GM21528 (cell line): ENCODE data around the gene RAPGEF3.

Experiments used
- ATAC-seq: cut with Tn5 transposase; IDR thresholded peaks from one replicate; pipeline ENCODE4 v1.9.1; 2021; ENCODE audit warnings: mild to moderate bottlenecking, moderate library complexity; ENCODE audit not compliant: unreplicated experiment, low FRiP score

Gene RAPGEF3

DNA sequence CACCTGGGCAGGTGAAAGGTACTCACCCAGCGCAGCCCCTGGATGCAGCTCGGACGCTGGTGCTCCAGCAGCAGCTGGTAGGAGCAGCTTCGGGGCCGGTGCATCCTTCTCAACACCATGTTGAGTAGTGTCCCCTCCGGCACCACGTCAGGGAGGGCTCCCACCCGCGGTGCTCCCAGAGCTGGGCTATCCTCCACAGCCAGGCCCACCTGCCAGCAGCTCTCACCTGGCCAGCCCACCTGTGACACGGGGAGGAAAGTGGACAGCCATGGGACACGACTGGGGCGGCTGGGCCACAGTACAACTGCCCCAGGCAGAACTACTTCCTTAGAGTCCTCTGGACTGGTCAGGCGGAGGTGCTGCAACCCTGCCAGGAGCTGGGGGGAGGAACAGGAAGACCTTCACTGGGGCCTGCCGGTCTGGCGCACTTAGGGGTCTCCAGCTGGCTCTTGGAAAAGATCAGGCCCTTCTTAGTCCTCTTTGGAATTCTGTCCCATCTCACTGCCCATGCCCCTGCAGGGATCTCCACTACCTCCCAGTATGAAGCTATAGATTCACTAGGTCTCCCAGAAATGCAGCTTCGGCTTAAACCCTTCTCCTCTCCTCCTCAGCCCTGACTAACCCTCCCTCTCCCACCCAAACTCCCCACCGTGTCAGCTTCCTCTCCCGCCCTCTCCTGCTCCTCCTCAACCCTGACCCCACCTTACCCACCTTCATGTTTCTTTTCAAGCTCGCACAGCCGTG is 668 bp downstream of the RAPGEF3 start:
- ATAC-seq, result no peak

DNA sequence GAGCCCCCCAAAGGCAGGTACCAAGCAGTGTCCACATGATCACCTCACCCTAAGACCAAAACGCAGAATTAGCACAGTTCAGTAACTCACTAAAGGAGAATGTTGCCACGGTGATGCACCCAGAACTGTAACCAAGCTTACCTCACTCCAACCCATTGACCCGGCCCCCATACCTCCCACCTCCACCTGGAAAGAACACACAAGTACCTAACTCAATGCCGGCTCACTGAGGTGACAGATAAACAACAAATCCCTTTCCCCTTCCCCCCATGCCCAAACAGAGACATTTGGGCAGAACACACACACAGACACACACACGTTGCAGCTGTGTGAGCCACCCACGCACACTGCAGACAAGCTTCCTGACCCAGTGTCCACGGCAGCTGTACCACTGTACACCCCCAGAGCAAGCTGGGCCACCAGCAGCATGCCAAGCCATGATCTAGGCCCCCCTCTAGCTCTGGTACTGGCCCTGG is 1.3 kb downstream of the RAPGEF3 start:
- no peak for ATAC-seq

DNA sequence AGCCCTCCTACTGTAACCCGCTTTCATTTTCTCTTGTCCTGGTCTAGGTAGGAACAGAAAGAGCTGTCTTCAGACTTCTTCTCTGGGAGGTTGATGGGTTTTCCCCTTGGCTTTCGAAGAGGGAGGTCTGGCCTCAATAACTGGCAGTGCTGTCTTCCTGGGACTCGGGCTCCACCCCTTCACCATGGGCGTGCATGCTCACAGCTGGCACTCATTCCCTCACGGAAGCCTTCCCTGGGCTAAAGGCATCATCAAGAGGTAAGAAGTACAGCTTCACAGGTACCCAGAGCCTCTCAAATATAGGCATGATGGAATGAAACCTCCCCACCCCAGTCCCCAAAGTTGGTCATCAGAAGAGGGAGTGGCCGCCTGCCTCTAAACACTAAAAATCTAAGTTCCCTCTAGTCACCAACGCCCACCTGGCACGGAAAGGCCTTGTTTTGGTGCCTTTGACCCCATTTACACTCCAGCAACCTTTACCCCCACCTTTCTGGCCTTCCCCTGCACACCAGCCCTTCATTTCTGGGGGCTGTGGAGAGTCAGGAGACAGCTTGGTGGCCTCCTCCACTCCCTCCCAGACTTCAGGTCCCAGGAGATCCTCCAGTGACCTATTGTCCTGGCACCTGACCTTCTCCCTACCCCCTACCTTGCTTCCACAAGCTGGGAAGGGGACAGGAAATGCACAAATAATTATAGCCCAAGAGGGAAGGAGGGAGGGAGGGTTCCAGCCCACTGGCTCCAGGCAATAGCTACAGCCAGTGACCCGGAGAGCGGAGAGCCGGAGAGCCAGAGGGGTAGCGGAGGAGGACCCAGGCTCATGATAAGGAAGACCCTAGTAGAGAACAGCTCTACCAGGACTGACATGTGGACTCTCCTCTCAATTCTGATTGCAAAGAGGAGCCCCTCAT is 2.8 kb downstream of the RAPGEF3 start:
- peak; percentile 74 for ATAC-seq

DNA sequence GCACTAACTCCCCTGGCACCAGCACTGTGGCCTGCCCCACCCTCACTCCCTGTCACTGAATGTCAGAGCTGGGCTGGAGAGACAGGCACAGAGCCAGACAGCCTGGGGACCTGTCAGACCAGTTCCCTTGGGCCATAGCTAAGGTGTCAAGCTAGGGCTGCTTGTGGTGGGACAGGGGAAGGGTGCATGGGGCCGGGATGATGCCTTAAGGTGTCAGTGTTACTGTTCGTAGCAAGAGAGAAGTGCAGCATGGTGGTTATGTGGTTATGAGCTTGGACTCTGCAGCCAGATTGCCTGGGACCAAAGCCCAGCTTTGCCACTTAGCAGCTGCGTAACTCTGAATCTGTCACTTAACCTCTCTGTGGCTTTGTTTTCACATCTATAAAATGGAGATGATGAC is 3.8 kb downstream of the RAPGEF3 start:
- no peak for ATAC-seq

DNA sequence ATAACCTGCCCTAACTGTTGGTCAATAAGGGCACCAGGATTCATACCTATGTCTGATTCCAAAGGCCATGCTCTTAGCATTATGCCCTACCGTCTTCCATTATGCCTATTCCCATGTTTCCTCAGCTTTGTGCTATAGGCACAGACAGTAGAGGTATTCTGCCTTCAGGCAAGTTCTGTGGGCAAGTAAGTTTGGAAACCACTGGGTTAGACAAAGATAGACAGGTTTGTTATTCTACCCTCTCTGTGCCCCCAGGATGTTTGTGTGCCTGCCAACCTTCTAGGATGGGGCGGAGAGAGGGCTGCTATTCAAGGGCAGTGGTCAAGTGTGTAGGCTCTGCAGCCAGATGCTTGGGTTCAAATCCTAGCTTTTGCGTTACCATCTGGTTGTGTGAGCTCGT is 4.6 kb downstream of the RAPGEF3 start:
- no peak for ATAC-seq

DNA sequence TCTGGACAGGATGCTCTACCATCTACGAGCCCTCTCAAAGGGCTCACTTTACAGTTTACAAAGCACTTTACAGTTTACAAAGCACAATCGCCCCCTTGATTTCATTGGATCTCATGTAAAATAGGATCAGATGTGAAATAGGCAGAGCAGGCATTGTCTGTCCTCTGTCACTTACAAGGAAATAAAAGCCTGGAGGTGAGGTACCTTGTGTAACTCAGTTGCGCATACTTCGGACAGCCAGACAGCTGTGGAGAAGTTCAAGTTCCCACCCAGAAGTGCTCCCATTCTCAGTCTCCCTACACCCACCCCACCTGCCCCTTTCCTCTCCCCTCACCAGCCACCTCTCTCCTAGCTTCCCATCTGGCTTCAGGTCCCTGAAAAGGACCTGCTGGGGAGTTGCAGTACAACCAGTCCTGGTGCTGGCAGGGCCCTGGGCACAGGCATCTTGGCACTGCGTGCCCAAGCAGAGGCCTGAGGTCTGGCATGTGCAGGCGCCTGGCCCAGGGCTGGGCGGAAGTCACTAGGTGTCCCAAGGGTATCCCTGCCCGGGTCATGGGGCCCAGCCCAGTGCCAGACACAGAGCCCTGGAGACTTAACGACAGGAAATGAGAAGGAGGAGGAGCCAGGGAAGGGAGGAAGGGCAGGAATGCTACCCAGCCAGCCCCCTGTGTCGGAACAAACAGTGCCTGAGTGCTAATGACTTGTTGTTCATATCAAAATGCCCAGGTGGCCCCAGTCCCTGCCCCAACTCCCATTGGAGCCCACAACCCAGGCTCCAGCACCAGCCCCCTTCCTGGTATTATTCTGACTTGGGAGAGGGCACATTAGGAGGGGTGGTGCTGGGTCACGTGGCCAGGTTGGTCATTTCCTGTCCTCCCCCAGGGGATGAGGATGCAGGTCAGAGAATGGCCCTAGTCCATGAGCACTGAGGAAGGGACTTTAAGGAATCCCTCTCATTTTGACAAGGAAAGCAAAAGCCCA is 5.4 kb downstream of the RAPGEF3 start:
- no peak for ATAC-seq

DNA sequence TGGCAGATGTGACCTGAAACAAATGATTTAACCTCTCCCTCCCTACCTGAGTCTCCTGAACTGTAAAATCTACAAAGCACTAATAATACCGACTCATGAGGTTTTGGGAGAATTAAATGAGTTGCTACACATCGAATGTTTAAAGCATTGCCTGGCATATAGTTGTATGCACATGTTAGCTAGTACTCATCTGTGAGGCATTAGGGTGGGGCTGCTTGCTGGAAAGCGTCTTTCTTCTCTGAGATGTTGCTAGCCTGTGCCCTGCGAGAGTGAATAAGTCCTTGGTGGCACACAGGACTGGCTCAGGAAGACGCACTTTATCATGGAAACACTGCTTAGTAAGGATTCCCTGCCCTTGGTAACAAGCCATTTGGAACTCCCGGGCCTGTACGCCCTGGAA is 6.1 kb downstream of the RAPGEF3 start:
- no peak for ATAC-seq

DNA sequence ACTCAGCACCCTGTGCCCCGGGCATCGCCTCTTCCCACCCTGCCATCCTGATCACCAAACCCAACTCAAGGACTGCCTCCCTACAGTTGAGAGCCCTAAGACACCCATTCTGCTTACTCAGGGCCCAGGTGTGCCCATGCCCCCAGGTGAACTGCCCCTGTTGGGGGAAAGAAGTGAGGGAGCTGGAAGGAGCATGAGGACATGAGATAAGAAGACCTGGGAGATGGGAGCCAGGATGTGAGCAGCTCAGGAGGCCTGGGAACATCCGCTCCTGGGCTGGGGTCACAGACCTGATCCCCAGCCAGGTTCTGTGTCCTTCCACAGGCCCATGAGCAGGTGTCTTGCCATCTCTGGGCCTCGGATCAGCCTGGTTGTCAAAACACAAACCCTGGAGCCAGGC is 6.6 kb downstream of the RAPGEF3 start:
- no peak for ATAC-seq

DNA sequence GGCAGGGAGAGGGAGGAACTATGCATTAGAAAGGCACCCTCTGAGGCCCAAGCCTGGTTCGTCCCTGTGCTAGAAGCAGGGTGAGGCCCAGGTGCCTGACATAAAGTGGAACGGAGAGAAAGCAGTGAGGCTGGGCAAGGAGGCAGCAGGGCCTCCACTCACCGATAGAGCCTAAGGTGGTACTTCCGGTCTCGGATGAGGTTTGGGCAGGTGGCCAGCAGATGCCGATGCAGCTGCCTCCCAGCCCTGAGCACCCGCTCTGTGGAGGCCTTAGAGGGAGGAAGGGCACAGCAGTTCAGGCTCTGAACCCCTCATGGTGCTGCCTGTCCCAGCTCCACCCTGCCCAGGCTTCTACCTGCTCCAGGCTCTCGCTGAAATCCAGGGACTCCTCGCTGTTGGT is 7.1 kb downstream of the RAPGEF3 start:
- ATAC-seq, result no peak

DNA sequence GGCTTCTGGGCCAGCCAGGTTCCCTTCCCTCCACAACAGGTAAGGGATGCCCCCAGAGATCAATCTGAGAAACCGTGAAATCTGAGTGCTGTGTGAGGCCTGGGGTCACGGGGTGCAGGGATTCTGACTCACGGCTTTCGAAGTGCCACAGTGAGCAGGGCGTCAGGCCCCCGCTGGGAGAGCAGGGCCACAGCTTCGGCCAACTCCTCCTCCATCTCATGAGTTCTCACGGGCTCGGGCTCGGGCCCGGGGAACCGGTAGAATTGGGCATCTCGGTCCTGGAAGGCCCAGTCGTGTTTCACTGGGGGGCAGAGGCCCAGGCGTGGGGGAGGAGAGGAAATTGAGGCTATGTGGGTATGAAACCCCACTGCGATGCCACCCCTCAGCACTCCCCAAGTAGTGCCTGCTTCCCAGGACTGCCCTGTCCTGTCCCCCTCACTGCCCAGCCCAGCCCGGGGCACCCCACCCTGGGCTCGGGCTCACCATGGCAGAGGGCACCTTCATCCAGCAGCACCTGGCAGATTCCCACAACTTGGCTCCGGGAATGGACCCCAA is 7.7 kb downstream of the RAPGEF3 start:
- no peak for ATAC-seq

DNA sequence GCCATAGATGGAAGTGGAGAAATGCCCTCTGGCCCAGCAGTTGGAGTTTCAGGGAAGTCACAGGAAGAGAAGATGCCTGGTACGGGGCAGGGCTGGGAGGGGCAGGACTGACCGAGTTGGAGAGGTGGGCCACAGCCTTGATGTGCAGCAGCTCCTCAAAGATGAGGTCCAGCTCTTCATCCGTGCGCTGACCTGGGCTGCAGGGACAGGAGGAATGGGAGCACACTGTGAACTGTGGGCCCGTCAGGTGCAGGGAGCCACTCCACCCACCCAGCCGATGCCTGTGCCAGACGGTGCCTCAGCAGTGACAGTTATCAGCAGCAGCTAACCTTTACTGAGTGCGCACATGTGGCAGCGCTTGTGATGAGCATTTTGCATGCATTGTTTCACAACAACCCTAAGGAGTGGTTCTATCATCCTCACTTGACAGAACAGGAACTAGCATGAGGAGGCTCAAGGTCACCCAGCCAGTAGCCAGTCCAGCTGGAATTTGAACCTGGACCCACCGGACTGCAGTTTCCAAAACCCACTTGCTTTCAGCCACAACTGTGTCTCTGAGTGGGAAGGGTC is 8.4 kb downstream of the RAPGEF3 start:
- no peak for ATAC-seq

DNA sequence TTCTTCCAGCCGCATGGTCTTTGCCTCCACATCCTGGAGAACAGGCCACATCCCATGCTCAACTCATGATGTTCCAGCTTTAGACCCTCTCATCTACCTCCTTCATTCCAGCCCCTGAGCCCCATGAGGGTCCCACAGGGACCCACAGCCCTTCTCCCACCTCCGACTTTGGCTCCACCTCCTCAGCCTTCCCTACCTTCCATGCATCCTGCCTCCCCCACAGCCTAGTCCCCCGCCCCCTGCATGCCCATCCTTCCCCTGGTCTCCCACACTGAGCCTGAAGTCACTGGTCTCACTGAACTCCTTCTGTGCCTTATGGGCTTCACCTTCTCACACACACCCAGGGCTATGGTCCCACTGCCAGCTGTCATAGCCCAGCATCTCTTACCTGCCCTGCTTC is 9.8 kb downstream of the RAPGEF3 start:
- ATAC-seq, result no peak

DNA sequence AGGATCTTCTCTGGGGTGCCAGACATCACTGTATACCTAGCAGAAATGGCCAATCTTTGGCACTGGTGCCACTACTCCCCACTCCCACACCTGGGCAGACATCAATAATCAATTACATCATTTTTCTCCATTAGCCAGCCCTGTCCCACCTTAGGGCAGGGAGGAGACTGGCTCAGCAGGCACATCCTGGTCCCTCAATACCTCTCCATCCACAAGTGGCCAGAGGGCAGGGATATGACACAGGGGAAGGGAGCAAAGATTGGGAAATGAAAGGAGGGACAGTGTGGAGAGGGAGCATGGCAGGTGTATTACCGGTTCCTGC is 10.2 kb downstream of the RAPGEF3 start:
- no peak for ATAC-seq

DNA sequence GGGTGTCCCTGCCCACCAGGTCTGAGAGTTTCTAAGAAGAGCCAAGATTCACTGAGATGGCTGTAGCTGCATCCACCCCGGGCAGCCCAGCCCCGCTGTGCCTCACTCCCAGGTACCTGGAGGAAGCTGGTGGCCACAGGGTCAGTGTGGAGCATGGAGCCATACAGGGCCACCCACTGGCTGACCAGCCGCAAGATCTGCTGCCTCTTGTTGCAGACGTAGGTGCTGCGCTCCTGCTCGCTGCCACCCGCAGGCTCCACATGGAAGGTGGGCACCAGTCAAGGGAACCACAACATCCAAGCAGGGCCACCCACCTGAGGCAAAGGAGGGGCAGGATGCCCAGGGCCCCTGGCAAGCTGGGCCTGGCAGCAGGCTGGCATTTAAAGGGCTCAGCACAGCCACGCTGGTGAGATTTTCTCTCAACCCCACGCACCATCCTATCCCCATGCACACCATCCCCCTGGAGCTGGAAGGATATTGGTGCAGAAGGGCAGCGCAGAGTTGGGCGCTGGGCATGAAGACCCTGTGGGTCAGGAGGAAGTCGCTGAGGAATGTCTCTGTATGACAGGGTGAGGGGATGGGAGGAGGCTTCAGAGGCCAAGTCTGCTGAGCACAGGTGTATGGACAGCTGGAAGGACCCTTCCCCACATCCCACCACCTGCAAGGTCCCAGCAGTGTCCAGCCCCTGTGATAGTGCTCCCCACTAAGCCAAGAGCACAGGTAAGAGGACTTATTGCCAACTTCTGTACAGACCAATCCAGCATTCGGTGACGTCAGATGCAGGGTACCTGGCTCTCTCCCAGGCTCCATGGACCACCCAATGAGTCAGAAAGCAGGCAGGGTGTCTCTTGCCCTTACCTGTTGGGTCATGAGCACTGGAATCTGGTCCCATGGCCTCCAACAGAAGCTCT is 10.8 kb downstream of the RAPGEF3 start:
- no peak for ATAC-seq

DNA sequence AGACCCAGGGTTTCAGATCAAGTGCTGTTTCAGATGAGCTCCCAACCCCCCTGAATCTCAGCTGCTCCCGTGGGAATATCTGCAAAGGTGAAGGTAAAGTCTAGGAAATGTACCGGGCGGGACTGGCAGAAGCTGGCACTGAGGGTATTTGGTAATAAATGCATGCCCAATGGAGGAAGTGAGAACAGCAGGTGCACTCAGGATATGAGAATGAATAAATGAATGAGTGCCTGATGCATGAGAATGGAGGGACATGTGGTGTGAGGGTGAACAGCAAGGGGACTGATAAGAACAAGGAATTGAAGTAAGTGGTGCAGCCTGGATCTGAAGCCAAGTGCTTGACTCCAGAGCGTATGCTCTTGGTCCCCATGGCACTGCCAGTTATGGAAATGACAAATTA is 11.6 kb downstream of the RAPGEF3 start:
- no peak for ATAC-seq

DNA sequence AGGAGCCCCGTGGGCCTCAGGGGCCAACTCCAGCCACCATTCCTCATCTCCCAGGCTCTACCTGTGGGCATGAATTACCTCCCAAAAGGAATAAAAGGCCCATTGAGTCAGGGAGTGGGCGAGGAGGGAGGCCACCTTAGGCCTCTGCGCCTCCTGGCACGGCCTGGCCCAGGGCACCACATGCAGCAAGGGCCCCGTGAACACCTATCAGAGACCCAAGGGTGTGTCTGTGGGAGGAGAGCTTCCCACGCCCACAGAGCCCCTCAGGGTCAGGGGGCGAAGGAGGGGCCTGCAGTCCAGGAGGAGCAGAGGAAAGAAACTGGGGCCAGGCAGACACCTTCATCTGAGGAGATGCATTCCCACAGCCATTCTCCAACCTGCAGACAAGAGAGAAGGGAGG is 12.2 kb downstream of the RAPGEF3 start:
- no peak for ATAC-seq

DNA sequence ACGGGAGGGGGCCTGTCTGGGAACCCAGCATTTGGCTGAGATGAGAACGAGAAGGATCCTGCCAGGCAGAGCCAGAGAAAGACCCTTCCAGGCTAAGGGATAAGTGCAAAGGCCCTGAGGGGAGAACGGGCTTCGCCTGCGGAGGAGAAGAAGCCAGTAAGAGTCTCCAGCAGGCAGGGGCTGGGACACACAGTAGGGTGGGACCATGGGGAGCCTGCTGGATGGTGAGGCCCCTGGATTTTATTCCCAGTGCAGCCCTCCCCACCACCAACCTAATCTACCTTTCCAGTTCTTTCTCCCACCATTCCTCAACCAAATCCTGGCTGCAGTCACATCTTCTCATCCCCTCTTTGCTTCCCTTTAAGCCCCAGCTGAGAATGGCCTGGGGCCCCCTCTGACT is 12.6 kb downstream of the RAPGEF3 start:
- ATAC-seq, result no peak

DNA sequence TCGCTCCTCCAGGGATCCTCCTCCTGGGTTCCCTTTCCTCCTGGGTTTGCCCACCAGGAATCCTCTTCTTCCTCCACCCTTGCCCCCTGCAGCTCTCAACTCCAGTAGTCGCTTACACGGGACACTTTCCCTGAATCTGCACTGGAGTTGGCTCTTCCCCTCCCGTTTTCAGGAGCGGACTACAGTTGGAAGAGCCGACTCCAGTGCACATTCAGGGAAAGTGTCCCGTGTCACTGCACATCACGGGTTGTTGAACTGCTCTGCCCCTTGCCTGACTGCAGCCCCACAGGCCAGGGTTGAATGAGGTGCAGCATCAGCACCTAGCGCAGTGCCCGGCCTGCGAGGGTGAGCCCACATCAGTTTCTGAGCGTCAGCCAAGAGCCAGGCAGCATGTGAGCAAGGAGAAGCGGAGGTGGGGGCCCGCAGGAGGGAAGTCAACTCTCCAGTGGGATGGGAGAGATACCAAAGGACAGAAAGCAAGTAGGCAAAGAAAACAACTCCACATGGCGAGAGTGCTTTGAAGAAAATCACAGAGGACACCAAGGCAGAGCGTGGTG is 13.1 kb downstream of the RAPGEF3 start:
- no peak for ATAC-seq
